Hippocampal formation (tissue), 2 donors: ENCODE data around the gene PIK3R5.
"Not testable (repeated sequence)": the region's sequence is repeated elsewhere in the genome, so short reads cannot be mapped to it uniquely, and the experiment has no call there.

Experiments
- DNase-seq, 2 donors: peaks; one replicate each; lab custom pipeline; 2025; lab: John Stamatoyannopoulos, UW

Gene PIK3R5

DNA sequence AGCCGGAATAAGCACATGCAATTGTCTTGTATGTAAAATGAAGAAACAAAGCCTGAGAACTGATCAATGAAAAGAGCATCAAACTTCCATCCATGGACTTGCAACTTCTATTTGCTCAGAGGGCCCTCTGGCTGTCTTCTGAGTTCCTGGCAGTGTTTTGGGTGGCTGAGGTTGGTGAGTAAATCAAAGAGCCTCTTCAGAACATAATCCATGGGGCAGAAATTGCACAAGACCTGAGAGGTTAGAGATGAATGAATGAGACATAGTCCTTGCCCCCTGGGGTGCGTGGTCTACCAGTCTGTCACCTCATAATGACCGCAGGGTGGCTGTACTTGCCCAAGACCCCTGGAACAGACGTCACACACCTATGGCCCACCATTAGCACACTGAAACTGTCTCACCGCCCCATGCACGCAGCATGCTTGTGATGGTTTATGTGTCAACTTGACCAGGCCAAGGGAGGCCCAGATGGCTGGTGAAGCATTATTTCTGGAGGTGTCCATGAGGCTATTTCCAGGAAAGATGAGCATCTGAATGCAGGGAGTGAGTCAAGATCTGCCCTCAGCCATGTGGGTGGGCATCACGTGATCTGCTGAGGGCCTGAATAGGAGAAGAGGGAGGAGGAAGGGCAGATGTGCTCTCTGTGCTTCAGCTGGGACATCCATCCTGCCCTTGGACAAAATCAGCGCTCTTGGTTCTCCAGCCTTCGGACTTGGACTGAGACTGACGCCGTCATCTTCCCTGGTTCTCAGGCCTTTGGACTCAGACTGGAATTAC, 106.3 kb downstream of the PIK3R5 start:
- DNase-seq: no peak

DNA sequence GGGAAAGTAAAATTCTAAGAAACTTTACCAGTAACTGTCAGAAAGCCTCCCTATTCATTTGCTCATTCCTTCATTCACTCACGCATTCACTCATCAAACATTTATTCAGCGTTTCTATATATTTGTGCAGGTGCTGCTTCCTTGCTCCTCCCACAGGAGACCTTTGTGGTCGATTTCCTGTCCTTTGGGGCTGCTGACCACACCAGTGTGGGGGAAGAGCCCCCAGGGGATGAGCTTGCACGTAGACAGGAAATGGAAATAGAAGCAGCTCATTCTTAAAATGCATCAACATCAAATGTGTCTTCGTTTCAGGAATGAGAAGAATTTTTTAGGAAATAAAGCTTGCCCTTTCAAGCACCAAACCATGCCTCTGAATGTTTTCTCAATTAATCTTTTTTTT, 107.6 kb downstream of the PIK3R5 start:
- DNase-seq: no peak

DNA sequence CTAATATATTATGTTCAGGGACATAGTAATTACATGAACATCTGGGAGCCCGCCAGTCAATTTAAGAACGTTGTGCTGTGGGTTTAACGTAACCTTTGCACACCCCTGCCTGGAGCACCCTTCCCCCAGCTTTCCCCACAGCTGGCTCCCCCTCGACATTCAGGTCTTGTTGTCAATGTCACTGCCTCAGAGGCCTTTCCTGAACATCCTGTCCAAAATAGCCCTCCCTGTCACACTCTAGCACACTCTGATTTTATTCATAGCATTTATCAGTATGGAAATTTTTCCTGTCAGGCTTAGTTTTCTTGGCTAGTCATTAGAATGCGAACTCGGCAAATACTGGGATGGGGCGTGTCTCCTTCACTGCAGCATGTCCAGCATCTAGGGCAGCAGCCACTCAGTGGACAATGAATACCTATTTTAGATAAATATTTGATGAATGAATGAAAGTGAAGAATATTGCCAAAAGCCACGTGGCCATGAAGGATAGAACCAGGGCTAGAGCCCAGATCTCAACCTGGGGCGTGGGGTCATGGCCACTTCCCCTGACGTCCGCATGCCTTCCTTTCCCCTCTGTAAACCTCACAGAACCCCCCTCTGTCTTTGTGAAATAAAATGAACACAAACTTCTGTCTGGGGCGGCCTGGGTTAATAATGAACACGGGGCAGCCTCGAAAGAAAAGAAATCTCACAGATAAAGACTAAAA, 108.5 kb downstream of the PIK3R5 start:
- DNase-seq: no peak

DNA sequence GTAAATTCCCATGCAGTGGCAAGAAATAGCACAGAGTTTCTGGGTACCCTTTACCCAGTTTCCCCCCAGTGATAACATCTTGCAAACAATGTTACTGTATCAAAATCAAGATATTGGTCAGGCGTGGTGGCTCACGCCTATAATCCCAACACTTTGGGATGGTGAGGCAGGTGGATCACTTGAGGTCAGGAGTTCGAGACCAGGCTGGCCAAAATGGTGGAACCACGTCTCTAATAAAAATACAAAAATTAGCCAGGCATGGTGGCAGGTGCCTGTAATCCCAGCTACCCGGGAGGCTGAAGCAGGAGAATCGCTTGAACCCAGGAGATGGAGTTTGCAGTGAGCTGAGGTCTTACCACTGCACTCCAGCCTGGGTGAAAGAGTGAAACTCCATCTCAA, 109.3 kb downstream of the PIK3R5 start:
- not testable (repeated sequence) for DNase-seq

DNA sequence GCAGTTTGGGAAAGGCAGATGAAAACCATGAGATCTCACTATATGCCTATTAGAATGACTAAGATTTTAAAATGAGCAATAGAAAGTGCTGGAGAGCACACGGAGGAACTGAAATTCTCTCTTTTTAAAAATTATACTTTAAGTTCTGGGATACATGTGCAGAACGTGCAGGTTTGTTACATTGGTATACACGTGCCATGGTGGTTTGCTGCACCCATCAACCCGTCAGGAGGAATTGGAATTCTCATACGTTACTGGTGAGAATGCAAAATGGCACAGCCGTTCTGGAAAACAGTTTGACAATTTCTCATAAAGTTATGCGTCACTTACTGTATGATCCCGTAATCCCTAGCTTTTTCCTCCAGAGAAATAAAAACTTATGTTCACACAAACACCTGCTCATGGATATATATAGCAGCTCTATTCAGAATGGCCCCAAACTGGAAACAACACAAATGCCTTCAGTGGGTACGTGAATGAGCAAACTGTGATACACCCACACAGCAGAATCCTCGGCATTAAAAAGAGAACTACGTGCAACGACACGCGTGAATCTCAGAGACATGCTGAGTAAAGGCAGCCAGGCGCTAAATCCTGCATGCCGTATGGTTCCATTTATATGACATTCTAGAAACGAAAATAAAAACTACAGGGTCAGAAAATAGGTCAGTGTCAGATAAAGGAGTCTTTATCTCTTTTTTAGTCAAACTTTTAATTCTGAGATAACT, 109.9 kb downstream of the PIK3R5 start:
- no peak for DNase-seq

DNA sequence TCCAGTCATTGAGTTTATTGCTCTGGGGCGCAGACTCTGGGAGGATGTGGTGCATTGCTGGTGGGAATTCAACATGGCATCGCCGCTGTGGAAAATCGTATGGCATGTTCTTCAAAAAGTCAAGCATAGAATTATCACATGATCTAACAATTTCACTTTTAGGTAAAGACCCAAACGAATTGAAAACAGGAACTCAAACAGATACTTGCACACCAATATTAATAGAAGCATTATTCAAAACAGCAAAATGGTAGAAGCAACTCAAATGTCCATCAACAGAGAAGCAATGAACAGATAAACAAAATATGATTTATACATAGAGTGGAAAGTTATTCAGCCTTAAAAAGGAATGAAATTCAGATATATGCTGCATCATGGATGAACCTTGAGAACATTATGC, 113.9 kb downstream of the PIK3R5 start:
- no peak for DNase-seq

DNA sequence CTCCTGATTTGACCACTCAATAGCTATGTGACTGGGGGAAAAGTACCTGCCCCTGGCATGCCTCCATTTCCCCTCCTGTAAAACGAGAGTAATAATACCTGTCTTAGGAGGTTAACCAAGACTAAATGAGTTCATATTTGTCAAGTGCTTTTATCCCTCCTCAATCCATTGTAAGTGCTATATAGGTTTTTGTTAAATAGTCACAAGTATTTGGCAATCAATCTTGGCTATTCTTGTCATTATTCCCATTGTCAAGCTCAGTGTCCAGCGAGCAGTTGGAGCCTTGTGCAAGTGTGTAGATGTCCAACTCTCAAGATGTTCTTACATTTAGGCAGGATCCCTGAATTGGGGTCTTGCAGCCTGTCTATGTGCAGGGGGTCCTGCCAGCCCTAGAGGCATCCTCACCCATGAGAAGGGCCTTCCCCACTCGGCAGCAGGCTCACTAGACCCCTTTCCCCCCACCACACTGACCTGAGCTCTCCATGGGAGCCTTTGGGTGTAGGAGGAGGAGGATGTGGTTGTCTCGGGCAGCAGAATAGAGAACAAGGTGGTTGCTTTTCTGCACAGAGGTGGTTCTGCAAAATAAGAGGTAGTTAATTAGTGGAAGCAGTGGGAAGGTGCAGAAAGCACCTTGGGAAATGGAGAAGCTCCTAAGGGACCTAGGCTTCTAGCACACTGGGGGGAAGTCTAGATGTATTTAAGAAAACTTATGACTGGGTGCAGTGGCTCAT, 116.0 kb downstream of the PIK3R5 start:
- DNase-seq: no peak

DNA sequence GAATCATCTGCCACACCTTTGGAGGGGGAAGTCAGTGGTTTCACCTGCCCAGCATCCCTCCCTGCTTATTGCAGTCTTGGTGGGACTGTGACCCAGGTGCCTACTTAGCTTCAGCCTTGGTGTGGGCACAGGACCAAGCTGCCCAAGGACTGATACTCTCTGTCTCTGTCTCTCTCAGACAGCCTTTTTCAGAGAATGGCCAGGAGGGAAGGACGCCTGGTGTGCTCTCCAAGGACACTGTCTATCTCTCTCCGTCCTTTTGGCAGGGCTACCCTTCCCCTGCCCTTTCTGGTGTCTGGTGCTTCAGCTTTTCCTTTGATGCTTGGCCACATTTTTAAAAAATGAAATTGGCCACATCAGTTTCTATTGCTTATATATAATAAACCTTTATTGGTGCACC, 117.6 kb downstream of the PIK3R5 start:
- no peak for DNase-seq

DNA sequence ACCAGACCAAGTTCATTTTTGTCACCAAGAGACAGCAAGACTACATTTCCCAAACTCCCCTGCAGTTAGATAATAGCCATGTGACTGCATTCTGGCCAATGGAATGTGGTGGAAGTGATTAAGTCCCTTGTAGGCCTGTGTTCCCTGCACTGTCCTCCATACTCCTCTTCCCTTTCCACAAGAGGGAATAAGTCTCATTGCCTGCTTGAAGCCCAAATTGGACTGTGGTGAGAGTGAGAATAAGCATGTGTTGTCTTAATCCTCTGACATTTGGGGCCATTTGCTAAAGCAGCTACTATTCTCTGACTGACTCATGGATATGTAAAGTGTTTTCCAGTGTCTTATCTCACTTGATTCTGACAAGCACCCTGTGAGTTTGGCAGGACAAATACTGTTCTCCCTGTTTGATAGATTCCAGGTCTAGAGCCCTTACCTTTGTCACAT, 118.7 kb downstream of the PIK3R5 start:
- no peak for DNase-seq

DNA sequence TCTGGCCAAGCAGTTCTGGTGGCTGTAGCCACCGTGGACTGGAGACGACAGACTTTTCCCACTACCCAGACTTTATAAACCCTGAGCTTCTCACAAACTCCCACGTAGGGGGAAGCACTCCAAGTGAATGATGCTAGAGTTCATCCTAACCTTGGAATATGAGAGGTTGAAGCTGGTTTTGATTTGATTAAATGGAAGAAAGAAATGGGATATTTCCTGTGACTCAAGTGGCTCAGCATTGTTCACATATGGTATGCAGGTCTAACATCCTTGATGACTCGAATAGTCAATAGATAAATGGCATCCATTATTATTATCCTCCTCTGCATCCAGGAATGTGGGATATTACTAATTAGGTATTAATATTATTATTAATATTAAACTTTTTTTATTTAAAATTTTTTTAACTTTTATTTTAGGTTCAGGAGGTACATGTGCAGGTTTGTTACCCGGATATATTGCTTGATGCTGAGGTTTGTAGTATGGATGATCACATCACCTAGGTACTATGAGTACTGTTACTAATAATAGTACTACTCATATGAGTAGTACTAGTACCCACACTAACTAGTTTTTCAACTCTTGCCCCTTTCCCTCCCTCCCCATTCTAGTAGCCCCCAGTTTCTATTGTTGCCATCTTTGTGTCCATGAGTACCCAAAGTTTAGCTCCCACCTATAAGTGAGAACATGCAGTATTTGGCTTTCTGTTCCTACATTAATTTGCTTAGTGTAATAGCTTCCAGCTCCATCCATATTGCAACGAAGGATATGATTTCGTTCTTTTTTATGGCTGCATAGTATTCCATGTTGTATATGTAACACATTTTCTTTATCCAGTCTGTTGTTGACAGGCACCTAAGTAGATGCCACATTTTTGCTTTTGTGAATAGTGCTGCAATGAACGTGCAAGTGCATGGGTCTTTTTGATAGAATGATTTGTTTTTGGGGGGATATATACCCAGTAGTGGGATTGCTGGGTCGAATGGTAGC, 121.0 kb downstream of the PIK3R5 start:
- no peak for DNase-seq

DNA sequence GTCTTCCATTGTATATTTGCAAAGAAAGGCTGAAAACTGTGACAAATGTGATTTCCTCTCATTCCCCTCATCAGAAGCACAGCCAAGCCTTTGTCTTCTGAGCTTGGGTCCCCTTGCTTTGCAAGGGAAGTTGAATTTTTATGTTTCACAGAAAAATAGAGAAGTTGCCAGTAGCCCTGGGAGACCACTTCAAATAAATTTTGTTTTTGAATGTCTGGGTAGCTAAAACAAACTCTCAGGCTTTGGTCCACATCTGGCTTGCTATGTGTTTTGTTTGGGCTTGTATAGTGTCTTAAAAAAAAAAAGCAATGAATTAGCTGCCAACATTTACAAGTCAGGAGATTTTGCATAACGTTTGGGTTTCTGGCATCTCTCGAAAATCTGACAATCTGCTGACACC, 122.2 kb downstream of the PIK3R5 start:
- no peak for DNase-seq

DNA sequence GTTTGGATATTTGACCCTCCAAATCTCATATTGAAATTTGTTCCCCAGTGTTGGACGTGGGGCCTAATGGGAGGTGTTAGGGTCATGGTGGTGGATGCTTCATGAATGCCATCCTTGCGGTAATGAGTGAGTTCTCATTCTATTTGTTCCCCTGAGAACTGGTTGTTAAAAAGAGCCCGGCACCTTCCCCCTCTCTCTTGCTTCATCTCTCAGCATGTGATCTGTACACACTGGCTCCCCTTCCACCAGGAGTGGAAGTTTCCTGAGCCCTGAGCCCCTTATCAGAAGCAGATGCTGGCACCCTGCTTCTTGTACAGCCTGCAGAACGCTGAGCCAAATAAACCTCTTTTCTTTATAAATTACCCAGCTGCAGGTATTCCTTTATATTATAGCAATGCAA, 123.7 kb downstream of the PIK3R5 start:
- DNase-seq: no peak

DNA sequence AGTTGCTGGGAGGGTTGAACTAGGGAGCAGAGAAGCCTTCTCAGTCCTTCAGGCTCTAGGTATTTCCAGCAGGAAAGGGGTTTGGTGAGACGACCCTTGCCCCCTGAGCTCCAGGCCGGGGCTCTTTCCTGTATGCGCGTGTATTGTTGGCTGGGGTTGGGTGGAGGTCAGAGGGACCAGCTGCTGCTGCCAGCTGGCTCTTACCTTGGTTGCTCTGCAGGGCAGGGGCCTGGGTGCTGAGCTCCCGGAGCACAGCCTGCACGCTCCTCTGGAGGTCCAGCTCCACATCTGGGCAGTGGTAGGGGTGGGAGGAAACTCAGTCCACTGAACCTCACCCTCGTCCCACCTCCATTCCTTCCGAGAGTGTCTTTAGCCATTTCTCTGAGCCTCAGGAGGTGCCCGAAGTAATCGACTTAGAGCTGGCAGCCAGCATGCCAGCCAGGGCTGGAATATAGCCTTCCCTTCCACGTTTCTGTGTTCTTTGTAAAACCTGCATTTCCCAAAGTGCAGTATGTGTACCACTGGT, 126.0 kb downstream of the PIK3R5 start:
- DNase-seq: no peak

DNA sequence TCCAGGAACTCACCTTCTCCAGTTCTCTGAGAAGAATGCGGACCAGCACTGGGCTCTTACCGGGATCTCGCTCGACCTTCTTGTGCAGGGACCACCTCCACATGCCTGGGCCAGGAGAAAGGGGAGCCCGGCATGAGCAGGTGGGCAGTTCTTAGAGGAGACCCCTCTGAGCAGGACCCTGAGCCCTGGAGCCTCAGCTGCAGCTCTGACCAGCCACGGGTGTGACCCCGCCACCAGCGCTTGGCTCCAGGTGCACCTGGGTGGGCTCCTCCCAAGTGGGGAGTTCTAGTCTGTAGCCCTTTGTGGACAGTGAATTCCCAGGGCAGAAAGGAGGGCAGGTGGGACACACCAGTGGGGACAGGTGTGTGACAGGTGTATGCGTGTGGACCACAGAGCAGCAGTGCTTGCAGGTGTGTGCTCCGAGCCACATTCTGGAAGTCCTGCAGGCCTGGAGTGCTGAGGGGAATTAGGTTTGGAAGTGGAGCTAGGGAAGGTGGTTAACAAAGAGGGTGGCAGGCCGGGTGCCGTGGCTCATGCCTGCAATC, 126.9 kb downstream of the PIK3R5 start:
- no peak for DNase-seq

DNA sequence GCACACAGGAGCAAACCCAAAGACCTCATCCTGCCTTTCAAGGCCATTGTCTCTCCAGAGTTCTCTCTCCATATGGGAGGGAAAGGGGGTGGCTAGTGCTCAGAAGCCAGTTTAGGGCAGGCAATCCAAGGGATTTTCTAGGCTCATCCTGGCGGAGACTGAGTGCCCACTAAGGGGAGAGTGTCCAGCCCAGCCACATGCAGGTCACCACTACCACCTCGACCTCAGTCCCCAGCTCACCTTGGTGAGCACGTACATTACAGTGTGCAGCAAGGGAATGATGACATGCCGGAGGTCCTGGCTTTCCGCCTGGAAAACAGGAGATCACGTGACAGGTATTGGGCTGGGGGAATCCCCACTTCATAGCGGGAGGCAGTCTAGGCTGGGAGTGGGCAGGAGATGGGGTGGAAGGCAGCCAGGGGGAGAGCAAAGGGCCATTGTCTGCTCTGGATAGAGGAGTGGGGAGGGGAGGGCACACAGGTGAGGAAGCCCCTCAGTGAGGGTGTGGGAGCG, 127.9 kb downstream of the PIK3R5 start:
- no peak for DNase-seq

DNA sequence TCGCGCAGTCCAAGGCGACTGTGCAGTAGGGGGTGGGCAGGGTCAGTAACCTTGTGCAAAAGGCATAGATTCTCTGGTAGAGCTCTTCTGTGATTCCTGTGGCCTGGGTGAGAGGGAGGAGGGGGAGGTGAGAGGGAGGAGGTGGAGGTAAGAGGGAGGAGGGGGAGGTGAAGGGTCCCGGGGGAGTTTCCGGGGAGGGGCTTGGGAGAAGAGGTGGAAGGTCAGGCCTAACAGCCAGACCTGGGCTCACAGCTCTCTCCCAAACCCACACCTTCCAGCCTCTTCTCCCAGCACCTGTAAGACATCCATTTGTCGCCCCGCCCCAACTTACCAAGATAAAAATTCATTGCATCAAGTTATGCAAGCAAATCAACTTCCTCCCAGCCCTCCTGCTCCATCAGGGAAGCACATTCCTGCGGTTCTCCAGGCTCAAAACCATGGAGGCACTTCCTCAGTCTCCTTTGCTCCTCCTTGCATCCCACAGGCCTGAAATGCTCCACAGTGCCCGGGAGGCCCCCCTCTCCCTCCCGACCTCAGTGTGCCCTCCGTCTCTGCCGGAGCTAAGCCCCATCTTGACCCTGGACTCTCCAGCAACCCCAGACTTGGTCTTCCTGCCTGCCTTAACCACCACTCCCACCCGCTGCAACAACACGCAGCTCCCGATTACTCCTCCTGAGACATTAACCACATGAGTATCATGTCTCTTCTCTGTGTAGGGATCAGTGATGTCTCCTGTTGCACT, 128.5 kb downstream of the PIK3R5 start:
- DNase-seq: no peak

DNA sequence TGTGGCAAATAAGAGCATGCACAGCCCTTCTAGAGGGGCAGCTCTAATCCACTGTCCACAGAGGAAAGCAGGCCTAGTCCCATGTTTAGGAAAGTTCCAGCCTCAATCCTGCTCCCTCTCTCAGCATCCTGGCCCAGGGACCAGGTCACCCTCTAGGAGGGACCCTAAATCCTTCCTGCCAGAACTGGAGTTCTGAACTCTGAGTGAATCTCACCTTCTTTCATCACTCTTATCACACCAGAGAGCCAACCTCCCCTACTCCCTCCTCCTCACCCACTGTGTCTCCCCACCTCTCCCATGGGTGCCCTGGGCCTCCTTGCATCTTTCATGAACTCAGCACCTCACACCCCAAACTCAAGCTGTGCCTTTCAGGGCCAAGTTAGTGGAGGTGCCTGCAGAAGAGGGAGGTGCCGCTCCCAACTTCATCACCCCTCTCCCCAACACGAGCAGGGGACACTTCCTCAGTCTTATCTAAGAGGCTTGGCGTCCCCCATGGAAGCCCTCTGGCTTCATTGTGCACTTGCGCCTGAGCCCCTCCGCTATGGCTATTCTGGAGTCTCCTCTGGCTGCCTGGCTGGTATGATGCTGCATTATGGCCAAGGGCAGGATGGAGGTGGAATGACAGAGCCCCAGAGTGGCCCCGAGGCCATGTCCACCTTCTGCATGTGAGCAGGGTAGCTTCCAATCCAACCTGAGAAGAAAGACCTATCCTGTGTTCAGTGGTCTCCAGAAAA, 129.7 kb downstream of the PIK3R5 start:
- DNase-seq: no peak

DNA sequence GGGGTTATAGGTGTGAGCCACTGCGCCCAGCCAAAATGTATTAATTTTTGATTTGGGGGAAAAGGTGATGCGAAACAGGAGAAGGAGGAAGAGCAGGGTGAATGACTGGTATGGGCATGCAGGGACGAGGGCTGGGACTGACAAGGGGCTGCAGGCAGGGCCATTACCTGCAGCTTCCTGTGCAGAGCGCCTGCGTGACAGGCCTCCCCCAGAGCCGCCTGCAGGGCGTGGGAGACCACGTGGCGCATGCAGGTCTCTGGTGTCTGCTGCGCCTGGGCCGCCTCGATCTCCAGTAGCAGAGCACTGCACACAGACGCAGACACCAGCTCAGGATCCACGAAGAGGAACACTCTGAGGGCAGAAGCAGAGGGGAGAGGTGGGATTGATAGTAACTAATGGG, 130.4 kb downstream of the PIK3R5 start:
- DNase-seq: no peak
